Amniotic stem cell (primary cell): ENCODE measurements around the gene STK38.

Experiments
- DNase-seq: peaks from one replicate; lab custom pipeline; 2025; lab: John Stamatoyannopoulos, UW

The STK38 gene

GRCh38 chr6:36523451-36523850, 23.8 kb downstream of the STK38 start:
- DNase-seq, result no peak

GRCh38 chr6:36519352-36519751, 27.9 kb downstream of the STK38 start:
- DNase-seq, result no peak

GRCh38 chr6:36517408-36517807, 29.9 kb downstream of the STK38 start:
- DNase-seq, result no peak

GRCh38 chr6:36516988-36517387, 30.3 kb downstream of the STK38 start:
- no peak for DNase-seq

GRCh38 chr6:36516559-36516958, 30.7 kb downstream of the STK38 start:
- DNase-seq, result no peak

GRCh38 chr6:36515844-36516243, 31.4 kb downstream of the STK38 start:
- no peak for DNase-seq

- DNase-seq, result no peak
Measured at GRCh38 chr6:36514554-36515456, 32.5 kb downstream of the STK38 start.

- DNase-seq, result no peak
Measured at GRCh38 chr6:36510365-36510764, 36.9 kb downstream of the STK38 start.

- DNase-seq, result no peak
Measured at GRCh38 chr6:36508532-36508931, 38.7 kb downstream of the STK38 start.

GRCh38 chr6:36506611-36507010, 40.7 kb downstream of the STK38 start:
- no peak for DNase-seq

GRCh38 chr6:36505744-36506534, 41.3 kb downstream of the STK38 start:
- DNase-seq, result no peak

GRCh38 chr6:36504982-36505381, 42.3 kb downstream of the STK38 start:
- DNase-seq, result no peak

GRCh38 chr6:36504181-36504580, 43.1 kb downstream of the STK38 start:
- no peak for DNase-seq

- no peak for DNase-seq
Measured at GRCh38 chr6:36501686-36502085, 45.6 kb downstream of the STK38 start.

GRCh38 chr6:36499918-36500317, 47.4 kb downstream of the STK38 start:
- no peak for DNase-seq

- DNase-seq, result no peak
Measured at GRCh38 chr6:36495086-36495485, 52.2 kb downstream of the STK38 start.

GRCh38 chr6:36493859-36494258, 53.4 kb downstream of the STK38 start:
- no peak for DNase-seq

- no peak for DNase-seq
Measured at GRCh38 chr6:36493319-36493718, 54.0 kb downstream of the STK38 start.

- DNase-seq, result no peak
Measured at GRCh38 chr6:36492621-36493020, 54.7 kb downstream of the STK38 start.

- DNase-seq, result no peak
Measured at GRCh38 chr6:36492092-36492491, 55.2 kb downstream of the STK38 start.

GRCh38 chr6:36491378-36491965, 55.8 kb downstream of the STK38 start:
- no peak for DNase-seq

GRCh38 chr6:36489426-36489825, 57.9 kb downstream of the STK38 start:
- no peak for DNase-seq

- no peak for DNase-seq
Measured at GRCh38 chr6:36488221-36488620, 59.1 kb downstream of the STK38 start.
